ENCODE data around the gene TALDO1. TPM values are rescaled to one million over a fixed set of nuclear protein-coding genes. Genes with fewer than 3 reads are reported as not detected.
A peak's percentile ranks its signal among the peaks of the same experiment; 100 is the strongest.

The TALDO1 gene
- total RNA-seq, 1 donor from 2014 or later: 182 TPM

DNA sequence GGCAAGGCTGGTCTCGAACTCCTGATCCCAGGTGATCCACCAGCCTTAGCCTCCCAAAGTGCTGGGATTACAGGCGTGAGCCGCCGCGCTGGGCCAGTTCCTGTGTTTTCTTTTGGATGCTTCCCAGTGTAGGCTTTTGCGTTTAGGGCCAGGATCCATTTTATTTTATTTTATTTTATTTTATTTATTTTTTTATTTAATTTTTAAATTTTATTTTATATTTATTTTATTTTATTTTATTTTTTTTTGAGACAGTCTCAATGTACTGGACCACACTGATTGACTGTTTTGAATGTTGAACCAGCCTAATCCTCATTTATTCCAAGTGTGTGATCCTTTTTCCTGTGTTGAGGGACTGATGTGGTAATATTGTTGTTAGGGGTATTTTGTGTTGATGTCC is 32.8 kb upstream of the TALDO1 start:
- Mint-ChIP-seq H3K4me3 (ENCODE audit: unreplicated experiment) (no peak overlapping the region), H3K27ac (ENCODE audit: unreplicated experiment) (no peak overlapping the region), H3K4me1 (ENCODE audit: low read depth, unreplicated experiment) (no peaks in the 10 kb centered on the region), H3K36me3 (ENCODE audit: unreplicated experiment) (peaks cover 5% of the 10 kb centered on the region), H3K27me3 (ENCODE audit: unreplicated experiment) (peaks cover 6% of the 10 kb centered on the region), H3K9me3 (ENCODE audit: unreplicated experiment) (peaks cover 2% of the 10 kb centered on the region)
- TF ChIP-seq, protein P1, sequence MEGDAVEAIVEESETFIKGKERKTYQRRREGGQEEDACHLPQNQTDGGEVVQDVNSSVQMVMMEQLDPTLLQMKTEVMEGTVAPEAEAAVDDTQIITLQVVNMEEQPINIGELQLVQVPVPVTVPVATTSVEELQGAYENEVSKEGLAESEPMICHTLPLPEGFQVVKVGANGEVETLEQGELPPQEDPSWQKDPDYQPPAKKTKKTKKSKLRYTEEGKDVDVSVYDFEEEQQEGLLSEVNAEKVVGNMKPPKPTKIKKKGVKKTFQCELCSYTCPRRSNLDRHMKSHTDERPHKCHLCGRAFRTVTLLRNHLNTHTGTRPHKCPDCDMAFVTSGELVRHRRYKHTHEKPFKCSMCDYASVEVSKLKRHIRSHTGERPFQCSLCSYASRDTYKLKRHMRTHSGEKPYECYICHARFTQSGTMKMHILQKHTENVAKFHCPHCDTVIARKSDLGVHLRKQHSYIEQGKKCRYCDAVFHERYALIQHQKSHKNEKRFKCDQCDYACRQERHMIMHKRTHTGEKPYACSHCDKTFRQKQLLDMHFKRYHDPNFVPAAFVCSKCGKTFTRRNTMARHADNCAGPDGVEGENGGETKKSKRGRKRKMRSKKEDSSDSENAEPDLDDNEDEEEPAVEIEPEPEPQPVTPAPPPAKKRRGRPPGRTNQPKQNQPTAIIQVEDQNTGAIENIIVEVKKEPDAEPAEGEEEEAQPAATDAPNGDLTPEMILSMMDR (IDR thresholded peaks at IDR 0.05; ENCODE audit: partially characterized antibody, unreplicated experiment): no peak
- DNase-seq: no peak

DNA sequence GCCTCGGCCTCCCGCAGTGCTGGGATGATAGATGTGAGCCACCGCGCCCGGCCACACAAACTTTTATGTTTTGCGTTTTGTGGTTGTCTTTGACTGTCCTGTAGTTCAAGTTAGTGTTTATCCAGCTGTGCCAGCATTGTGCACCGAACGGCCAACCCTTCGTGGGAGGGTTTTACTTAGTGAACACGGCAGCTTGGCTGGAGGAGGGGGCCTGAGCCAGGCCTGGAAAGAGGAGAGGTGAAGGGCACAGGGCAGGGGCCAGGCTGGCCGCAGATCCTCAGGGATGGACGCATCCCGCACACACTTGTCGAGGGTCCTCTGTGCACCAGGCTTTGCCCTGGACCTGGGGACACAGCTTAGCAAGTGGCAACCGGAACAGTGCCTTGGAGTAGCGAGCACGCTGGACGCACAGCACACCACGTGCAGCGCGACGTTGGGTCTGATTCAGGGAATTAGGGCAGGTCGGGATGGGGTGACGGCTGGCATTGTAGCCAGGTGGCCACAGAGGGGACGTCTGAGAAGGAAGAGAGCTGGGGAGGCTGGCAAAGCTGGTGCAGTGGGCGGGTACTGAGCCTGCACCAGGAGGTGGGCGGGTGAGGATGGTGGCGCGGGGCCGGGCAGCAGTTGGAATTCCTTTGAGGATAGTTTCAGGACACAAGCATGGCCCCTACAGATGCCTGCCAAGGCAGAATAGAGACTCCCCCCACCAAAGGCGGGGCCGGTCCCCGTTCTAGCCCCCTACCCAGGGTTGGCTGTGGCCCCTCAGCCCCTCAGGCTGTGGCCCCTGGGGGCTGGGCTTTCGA is 27.8 kb upstream of the TALDO1 start:
- Mint-ChIP-seq H3K27ac (ENCODE audit: unreplicated experiment) (no peak overlapping the region), H3K27me3 (ENCODE audit: unreplicated experiment) (peaks cover 11% of the 10 kb centered on the region), H3K4me1 (ENCODE audit: low read depth, unreplicated experiment) (no peaks in the 10 kb centered on the region), H3K9me3 (ENCODE audit: unreplicated experiment) (peaks cover 2% of the 10 kb centered on the region), H3K4me3 (ENCODE audit: unreplicated experiment) (no peak overlapping the region), H3K36me3 (ENCODE audit: unreplicated experiment) (peaks cover 5% of the 10 kb centered on the region)
- DNase-seq: no peak
- TF ChIP-seq, protein P1 (IDR thresholded peaks at IDR 0.05; ENCODE audit: partially characterized antibody, unreplicated experiment): no peak

DNA sequence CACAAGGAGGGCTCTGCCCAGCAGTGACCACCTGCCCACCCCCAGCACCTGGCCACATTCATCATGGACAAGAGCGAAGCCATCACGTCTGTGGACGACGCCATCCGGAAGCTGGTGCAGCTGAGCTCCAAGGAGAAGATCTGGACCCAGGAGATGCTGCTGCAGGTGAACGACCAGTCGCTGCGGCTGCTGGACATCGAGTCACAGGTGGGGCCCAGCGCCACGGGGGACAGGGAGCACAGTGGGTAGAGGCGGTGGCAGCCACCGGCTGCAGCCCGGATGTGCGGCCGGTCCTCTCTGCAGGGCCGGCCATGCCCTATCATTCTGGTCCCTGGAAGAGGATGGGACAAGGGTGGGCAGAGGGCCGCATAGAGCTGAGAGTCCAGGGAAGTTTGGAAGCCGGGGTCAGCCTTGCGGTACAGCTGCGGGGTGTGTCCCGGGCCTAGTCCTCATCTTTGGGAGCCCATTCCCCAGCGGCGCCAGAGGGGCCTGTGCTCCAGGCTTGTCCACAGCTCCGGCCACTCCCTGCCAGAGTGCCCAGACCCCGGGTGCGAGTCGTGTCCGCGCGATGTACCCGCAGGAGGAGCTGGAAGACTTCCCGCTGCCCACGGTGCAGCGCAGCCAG is 27.1 kb upstream of the TALDO1 start:
- H3K27ac Mint-ChIP-seq (ENCODE audit: unreplicated experiment): no peak overlapping the region
- H3K4me3 Mint-ChIP-seq (ENCODE audit: unreplicated experiment): no peak overlapping the region
- no peaks in the 10 kb centered on the region for H3K9me3 Mint-ChIP-seq (ENCODE audit: unreplicated experiment)
- no peak for DNase-seq
- TF ChIP-seq, protein P1 (IDR thresholded peaks at IDR 0.05; ENCODE audit: partially characterized antibody, unreplicated experiment): no peak
- peaks cover 14% of the 10 kb centered on the region for H3K27me3 Mint-ChIP-seq (ENCODE audit: unreplicated experiment)
- H3K36me3 Mint-ChIP-seq (ENCODE audit: unreplicated experiment): peaks cover 3% of the 10 kb centered on the region
- H3K4me1 Mint-ChIP-seq (ENCODE audit: low read depth, unreplicated experiment): no peaks in the 10 kb centered on the region

DNA sequence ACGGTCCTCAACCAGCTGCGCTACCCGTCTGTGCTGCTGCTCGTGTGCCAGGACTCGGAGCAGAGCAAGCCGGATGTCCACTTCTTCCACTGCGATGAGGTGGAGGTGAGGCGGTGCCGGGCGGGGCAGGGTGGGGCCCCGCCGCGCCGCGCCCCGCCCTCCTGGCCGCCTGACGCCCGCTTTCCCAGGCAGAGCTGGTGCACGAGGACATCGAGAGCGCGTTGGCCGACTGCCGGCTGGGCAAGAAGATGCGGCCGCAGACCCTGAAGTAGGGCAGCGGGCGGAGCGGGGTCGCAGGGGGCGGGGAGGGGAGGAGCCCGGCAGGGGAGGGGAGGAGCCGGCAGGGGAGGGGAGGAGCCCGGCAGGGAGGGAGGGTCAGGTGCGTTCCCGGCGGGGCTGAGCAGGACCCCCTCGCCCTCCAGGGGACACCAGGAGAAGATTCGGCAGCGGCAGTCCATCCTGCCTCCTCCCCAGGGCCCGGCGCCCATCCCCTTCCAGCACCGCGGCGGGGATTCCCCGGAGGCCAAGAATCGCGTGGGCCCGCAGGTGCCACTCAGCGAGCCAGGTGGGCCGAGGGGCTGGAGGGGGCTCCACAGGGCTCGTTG is 26.5 kb upstream of the TALDO1 start:
- H3K4me3 Mint-ChIP-seq (ENCODE audit: unreplicated experiment): no peak overlapping the region
- DNase-seq: peak; percentile 78
- H3K4me1 Mint-ChIP-seq (ENCODE audit: low read depth, unreplicated experiment): no peaks in the 10 kb centered on the region
- H3K36me3 Mint-ChIP-seq (ENCODE audit: unreplicated experiment): no peaks in the 10 kb centered on the region
- TF ChIP-seq, protein P1 (IDR thresholded peaks at IDR 0.05; ENCODE audit: partially characterized antibody, unreplicated experiment): no peak
- no peaks in the 10 kb centered on the region for H3K9me3 Mint-ChIP-seq (ENCODE audit: unreplicated experiment)
- peaks cover 12% of the 10 kb centered on the region for H3K27me3 Mint-ChIP-seq (ENCODE audit: unreplicated experiment)
- no peak overlapping the region for H3K27ac Mint-ChIP-seq (ENCODE audit: unreplicated experiment)

Data from glutamatergic neuron (in vitro differentiated cells).